22Rv1 (cell line): ENCODE data around the gene DTNB.

Experiments
- H3K27ac ChIP-seq: fragments of 450-650 bp; 2 replicates; pipeline ENCODE4 v1.5.1; 2017
- CTCF ChIP-seq: fragments of 450-650 bp; IDR thresholded peaks from 2 replicates; pipeline ENCODE4 v1.5.1; 2017; ENCODE audit warnings: mild to moderate bottlenecking
- ZFX ChIP-seq: fragments of 450-650 bp; IDR thresholded peaks from 2 replicates; pipeline ENCODE4 v1.6.1; 2017; ENCODE audit warnings: antibody characterized with exemption, borderline replicate concordance

The DTNB gene

DNA sequence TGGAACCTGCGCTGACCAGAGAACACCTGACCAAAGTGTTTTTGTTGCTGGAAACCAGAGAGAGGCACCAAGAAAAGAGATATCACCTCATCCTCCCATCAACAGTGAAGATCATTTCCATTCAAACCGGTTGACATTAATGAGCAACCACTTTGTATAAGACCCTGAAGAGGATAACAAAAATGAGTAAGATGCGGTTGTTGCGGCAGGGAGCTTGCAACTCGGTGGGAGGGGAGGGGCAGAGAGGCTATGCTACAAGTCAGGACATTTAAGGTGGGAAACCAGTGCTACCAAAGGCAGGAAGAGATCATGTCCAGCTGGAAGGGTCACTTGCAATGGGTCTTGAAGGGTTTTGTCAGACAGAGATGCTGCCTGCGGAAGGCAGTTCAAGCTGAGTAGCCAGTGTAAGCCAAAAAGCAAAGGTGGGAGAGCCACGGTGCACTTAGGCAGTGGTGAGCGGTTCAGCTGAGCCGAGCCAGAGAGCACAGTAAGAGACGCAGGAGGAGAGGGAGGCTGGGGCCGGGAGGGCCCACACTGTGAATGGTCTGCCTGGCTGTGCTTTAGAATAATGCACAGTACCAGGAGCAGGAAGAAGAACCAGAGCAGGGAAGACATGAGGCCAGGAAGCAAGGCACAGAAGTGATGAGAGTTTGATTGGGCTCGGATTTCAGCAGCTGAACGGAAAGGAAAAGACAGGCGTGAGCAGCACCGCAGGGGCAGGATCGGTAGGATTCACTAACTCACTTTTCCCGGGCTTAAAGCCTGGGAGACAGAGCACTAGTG is 24.4 kb upstream of the DTNB start:
- no peak for TF ChIP-seq ZFX
- TF ChIP-seq CTCF: no peak
- H3K27ac ChIP-seq: no peak overlapping the region

- H3K27ac ChIP-seq: no peak overlapping the region
- TF ChIP-seq CTCF: no peak
- TF ChIP-seq ZFX: no peak
Measured at GRCh38 chr2:25692737-25693445, 19.5 kb upstream of the DTNB start.

GRCh38 chr2:25692143-25692542 is 18.8 kb upstream of the DTNB start:
- no peak overlapping the region for H3K27ac ChIP-seq
- TF ChIP-seq ZFX (no peak), CTCF (no peak; the same call in 1 of the 2 replicates)

DNA sequence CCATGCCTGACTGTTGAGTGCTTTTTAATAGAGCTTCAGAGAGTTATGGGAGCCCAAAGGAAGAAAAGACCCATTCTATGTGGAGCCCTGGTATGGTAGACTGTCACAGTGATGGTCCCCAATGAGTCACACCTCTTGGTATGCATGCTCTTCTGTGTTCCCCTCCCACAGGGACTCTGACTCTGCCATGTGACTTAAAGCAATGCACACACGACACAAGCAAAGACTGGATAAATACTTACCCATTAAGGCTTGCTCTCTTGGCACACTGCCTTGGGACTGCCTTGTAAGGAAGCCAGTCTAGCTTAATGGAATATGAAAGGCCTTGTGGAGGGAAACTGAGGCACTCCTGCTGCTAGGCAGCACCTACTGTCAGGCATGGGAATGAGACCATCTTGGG is 16.7 kb upstream of the DTNB start:
- no peak overlapping the region for H3K27ac ChIP-seq

DNA sequence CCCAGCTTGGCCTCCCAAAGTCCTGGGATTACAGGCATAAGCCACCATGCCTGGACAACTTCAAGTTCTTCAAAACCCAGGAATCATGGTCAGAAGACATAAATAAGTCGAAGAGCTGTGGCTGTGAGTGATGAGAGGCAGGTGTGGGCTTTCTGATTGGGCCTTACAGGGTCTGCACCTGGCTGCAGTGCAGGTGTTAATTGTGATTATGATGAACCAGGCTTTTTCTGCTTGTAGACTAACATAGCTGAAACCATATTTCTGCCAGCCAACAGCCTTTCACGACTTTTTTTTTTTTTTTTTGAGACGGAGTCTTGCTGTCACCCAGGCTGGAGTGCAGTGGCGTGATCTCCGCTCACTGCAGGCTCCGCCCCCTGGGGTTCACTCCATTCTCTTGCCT is 14.9 kb upstream of the DTNB start:
- TF ChIP-seq CTCF (no peak), ZFX (no peak)
- no peak overlapping the region for H3K27ac ChIP-seq

More for the DNA sequence above, 16.7 kb upstream of the DTNB start:
- TF ChIP-seq ZFX: no peak
- TF ChIP-seq CTCF: no peak

DNA sequence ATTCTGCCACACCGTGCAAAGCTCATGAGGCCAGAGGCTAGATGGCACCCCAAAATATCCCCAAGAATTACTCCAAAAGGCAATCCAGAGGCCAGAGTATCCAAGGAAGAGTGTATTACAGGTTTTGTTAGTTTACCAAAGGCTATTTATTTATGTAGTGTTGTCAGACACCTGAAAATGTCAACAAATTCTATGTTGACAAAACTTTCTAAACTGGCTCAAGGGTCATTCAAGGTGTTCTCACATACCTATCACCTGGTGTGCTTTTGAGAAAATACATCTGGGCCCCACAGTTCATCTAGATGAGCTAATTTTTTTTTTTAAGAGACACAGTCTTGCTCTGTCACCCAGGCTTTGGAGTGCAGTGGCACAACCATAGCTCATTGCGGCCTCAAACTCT is 12.4 kb upstream of the DTNB start:
- peak overlapping the region; percentile 25; the same call in 1 of the 2 replicates for H3K27ac ChIP-seq
- TF ChIP-seq CTCF (no peak), ZFX (no peak)

DNA sequence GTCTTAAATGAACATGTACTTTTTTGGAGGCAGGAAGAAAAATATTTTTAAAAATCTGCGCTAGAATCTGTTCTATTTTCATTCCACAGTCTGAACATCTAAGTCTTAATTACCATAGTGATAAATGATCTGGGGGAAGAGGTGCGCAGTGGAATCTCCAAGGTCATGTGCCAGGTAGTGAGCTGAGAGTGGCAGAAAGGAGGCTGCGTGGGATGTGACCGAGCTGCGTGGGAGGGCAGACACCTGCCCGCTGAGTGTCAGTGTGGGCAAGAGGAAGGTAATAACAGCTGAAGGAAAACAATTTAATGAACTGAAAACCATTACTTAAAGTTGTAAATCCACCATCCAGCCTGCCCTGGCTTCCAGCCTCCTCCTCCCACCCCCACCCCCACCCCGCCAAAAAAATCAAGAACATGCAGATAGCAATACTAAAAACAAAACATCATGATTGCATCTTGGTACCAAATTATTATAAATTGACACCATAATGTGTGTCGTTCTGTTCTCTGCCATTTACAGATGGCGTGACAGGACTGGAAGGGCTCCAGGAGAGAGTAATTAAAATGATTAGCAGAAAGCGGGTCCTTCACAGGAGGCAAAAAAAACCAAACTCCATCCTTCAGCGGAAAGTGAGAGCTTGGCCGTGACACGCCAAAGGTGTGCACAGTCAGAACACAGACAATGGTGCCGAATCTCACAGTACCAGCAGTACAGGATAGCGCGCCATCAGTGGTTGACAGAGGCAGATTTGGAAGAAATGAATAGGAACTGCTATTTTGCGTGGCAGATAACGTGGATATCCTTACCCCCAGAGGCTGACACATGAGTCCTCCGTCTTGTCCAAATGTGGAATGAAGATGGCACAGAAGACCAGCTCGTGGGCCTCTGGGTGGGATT is 11.4 kb upstream of the DTNB start:
- TF ChIP-seq ZFX (no peak), CTCF (peak; percentile 26)

More for the DNA sequence above, 11.4 kb upstream of the DTNB start:
- H3K27ac ChIP-seq: peak overlapping the region; percentile 25; the same call in 1 of the 2 replicates
